RWPE2 (cell line): ENCODE results near the gene CDKN2B-AS1.

Source experiments
- ATAC-seq: fragments of 200-7000 bp; cut with Tn5 transposase; 3 replicates; pipeline ENCODE4 v1.9.1; 2021; ENCODE audit warnings: low read depth
- DNase-seq: peaks from one replicate; pipeline ENCODE4 v3.0.0-alpha.2; 2020; ENCODE audit warnings: low spot score
- H3K27ac ChIP-seq: fragments of 450-650 bp; 2 replicates; pipeline ENCODE4 v1.5.1; 2017; ENCODE audit warnings: mild to moderate bottlenecking; ENCODE audit not compliant: poor library complexity, severe bottlenecking
- H3K27me3 ChIP-seq: fragments of 250-450 bp; sonication (Bioruptor Pico); 2 replicates; pipeline ENCODE4 v1.5.1; 2021; ENCODE audit warnings: mild to moderate bottlenecking, moderate library complexity; ENCODE audit not compliant: insufficient read depth, poor library complexity, severe bottlenecking
- H3K36me3 ChIP-seq: fragments of 250-450 bp; sonication (Bioruptor Pico); 2 replicates; pipeline ENCODE4 v1.5.1; 2020; ENCODE audit warnings: low read depth, mild to moderate bottlenecking, moderate library complexity
- H3K4me1 ChIP-seq: fragments of 250-450 bp; sonication (Bioruptor Pico); 2 replicates; pipeline ENCODE4 v1.5.1; 2021; ENCODE audit warnings: mild to moderate bottlenecking, moderate library complexity; ENCODE audit not compliant: insufficient read depth, poor library complexity, severe bottlenecking
- H3K4me3 ChIP-seq: fragments of 250-450 bp; sonication (Bioruptor Pico); 2 replicates; pipeline ENCODE4 v1.5.1; 2021; ENCODE audit warnings: mild to moderate bottlenecking, moderate library complexity; ENCODE audit not compliant: severe bottlenecking
- H3K9me3 ChIP-seq: fragments of 250-450 bp; sonication (Bioruptor Pico); 2 replicates; pipeline ENCODE4 v1.5.1; 2021; ENCODE audit warnings: mild to moderate bottlenecking, moderate library complexity; ENCODE audit not compliant: severe bottlenecking
- TF ChIP-seq, protein P1 (sequence below): fragments of 450-650 bp; IDR thresholded peaks from one replicate; pipeline ENCODE4 v1.5.1; 2017; ENCODE audit warnings: mild to moderate bottlenecking, moderate library complexity; ENCODE audit not compliant: poor library complexity, severe bottlenecking

The CDKN2B-AS1 gene

DNA sequence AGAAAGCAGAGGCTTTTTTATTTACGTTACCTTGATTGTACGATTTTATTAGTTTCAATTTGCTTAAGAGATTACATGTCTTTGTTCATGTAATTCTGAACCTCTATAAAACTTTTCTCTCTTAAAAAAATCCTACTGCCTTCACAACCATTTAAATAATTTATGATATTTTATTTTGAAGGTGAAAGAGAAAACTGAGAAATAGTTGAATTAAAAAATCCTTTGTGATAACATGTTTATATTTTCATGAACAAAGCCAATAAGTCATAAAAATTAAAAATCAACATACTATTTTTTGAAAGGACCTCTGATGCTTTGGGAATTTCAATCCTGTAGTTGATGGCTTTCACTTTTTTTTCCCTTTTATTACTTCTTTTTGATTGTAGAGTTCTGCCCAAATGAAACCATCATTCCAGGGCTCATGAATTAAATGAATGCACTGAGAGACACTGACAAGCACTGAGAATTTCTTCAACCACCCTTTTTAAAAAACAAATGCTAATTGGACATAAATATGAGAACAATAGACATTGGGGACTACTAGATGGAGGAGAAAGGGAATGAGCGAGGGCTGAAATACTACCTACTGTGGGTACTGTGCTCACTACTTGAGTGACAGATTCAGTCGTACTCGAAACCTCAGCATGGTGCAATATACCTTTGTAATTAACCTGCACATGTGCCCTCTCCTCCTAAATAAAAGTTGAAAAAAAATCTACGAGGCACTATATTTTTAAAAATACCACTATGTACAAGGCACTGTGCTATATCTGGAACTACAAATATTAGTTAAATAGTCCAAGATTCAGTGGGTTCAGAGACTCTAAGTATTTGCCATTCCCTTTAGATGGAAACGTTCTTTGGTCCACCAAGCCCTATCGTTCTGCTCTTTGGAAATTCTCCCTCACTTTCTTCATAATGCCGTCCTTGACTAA lies 6.3 kb upstream of the CDKN2B-AS1 start:
- Histone ChIP-seq H3K4me1 (peaks cover 41% of the 10 kb centered on the region), H3K27ac (peak overlapping the region; percentile 89), H3K4me3 (peak overlapping the region; percentile 21), H3K9me3 (no peaks in the 10 kb centered on the region), H3K27me3 (no peaks in the 10 kb centered on the region), H3K36me3 (peaks cover 63% of the 10 kb centered on the region)
- TF ChIP-seq, protein P1, sequence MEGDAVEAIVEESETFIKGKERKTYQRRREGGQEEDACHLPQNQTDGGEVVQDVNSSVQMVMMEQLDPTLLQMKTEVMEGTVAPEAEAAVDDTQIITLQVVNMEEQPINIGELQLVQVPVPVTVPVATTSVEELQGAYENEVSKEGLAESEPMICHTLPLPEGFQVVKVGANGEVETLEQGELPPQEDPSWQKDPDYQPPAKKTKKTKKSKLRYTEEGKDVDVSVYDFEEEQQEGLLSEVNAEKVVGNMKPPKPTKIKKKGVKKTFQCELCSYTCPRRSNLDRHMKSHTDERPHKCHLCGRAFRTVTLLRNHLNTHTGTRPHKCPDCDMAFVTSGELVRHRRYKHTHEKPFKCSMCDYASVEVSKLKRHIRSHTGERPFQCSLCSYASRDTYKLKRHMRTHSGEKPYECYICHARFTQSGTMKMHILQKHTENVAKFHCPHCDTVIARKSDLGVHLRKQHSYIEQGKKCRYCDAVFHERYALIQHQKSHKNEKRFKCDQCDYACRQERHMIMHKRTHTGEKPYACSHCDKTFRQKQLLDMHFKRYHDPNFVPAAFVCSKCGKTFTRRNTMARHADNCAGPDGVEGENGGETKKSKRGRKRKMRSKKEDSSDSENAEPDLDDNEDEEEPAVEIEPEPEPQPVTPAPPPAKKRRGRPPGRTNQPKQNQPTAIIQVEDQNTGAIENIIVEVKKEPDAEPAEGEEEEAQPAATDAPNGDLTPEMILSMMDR = no peak
- DNase-seq (no peak), ATAC-seq (peak; percentile 50)

- DNase-seq (no peak), ATAC-seq (no peak)
- Histone ChIP-seq H3K9me3 (no peaks in the 10 kb centered on the region), H3K4me1 (peaks cover 28% of the 10 kb centered on the region), H3K27me3 (no peaks in the 10 kb centered on the region), H3K36me3 (peaks cover 64% of the 10 kb centered on the region), H3K4me3 (no peak overlapping the region), H3K27ac (peak overlapping the region; percentile 89)
- TF ChIP-seq, protein P1 = no peak
These were observed 5.0 kb upstream of the CDKN2B-AS1 start for GRCh38 chr9:21989440-21990189.

- no peak for ATAC-seq
- peak overlapping the region; percentile 89 for H3K27ac ChIP-seq
- DNase-seq = no peak
- H3K36me3 ChIP-seq = peaks cover 54% of the 10 kb centered on the region
- H3K4me3 ChIP-seq = peak overlapping the region; percentile 79
- H3K27me3 ChIP-seq = no peaks in the 10 kb centered on the region
- TF ChIP-seq, protein P1 = no peak
- peaks cover 27% of the 10 kb centered on the region for H3K4me1 ChIP-seq
- H3K9me3 ChIP-seq = no peaks in the 10 kb centered on the region
These were observed 3.3 kb upstream of the CDKN2B-AS1 start for GRCh38 chr9:21991072-21991959.

GRCh38 chr9:21993007-21993406 lies 1.6 kb upstream of the CDKN2B-AS1 start:
- Histone ChIP-seq H3K27me3 (no peaks in the 10 kb centered on the region), H3K4me1 (peaks cover 36% of the 10 kb centered on the region), H3K9me3 (no peaks in the 10 kb centered on the region), H3K27ac (peak overlapping the region; percentile 89), H3K4me3 (peak overlapping the region; percentile 79), H3K36me3 (peaks cover 55% of the 10 kb centered on the region)
- TF ChIP-seq, protein P1 = no peak
- DNase-seq = no peak
- ATAC-seq = no peak
